ENCODE results near the gene VPS11. TPM values are rescaled to one million over a fixed set of nuclear protein-coding genes. Genes with fewer than 3 reads are reported as not detected.

The VPS11 gene
- polyA plus RNA-seq, 3 donors, result 28.6 to 56.6 (median 43.3) TPM

DNA sequence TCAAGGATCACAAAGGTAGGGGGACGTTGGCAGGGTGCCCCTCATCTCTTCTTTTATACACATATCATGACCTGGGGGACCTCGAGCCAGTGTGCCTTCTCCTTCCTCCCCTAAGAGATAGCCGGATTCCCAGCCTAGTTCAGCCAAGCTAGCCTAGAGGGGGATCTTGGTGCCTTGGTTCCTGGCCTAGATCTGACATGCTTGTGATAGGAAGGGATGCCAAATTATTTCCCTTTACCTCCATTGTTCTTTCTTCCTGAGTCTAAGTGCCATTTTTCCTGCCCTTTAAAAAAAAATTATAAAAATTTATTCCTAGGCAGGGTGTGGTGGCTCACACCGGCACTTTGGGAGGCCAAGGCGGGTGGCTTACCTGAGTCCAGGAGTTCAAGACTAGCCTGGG lies 46.7 kb downstream of the VPS11 start:
- H3K27me3 Mint-ChIP-seq (ENCODE audit: low read depth in 3 of 3), result no peaks in the 10 kb centered on the region

DNA sequence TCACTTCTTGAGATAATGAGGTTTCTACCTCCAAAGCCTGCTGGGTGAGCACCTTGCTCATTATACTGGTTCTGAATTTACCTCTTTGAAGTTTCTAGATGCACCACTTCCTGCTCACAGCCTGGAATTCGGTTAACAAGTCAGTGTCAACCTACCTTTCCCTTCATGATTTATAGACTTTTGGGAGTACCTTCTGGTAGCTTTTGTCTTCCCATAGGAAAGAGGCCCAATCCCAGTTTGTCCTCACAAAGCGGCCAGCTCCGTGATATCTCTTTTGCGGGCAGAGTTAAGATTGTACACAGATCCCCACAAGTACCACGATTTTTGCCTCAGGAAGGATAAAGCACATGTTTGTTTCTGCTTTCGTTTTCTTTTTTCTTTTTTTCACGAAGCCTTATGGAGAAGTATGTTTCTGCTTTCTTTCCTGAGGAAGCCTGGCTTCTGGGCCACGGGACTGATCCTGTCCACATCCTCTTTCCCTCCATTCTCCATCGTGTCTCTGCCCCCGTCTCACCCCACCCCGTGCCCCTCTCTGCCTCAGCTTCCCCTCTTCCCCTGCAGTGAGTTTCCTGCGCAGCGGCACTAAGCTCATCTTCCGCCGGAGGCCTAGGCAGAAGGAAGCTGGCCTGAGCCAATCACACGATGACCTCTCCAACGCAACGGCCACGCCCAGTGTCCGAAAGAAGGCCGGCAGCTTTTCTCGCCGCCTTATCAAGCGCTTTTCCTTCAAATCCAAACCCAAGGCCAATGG lies 48.0 kb downstream of the VPS11 start:
- H3K9me3 Mint-ChIP-seq, result no peaks in the 10 kb centered on the region
- H3K4me2 ChIP-seq (replicated peaks; ENCODE audit: extremely low read depth, low read length, poor library complexity, severe bottlenecking), result peak overlapping the region; percentile 80
- H3K36me3 ChIP-seq (replicated peaks in 1 of 2; ENCODE audit: control insufficient read depth in 1 of 2, insufficient read depth in 2 of 2, low read length in 2 of 2), result peaks cover 46 to 66% of the 10 kb centered on the region in 2 donors
- no peak for TF ChIP-seq CTCF (IDR thresholded peaks at IDR 0.05)
- H4K20me1 ChIP-seq (ENCODE audit: insufficient read depth, low read length), result peaks cover 16% of the 10 kb centered on the region
- intact Hi-C loops (cut with micrococcal nuclease), result no loop called here
- H3K27ac Mint-ChIP-seq, result peak overlapping the region; percentile 95 to 99 (median 98)
- DNase-seq, result peak; percentile 80 to 90 (median 89)
- H3K27me3 Mint-ChIP-seq (ENCODE audit: low read depth in 3 of 3), result peaks cover 0 to under 1% (median 0%) of the 10 kb centered on the region in 3 donors
- H3K27ac ChIP-seq (ENCODE audit: low read depth in 1 of 2, low read length in 2 of 2), result peak overlapping the region; percentile 83 to 94
- peak overlapping the region; percentile 37 to 77 (median 64) for H3K4me3 ChIP-seq (replicated peaks in 1 of 3; ENCODE audit: low read depth in 2 of 3, low read length in 3 of 3)
- H3K9me3 ChIP-seq (replicated peaks in 1 of 2; ENCODE audit: control insufficient read depth in 1 of 2, insufficient read depth in 1 of 2, low read length in 2 of 2), result no peaks in the 10 kb centered on the region
- H3K27me3 ChIP-seq (ENCODE audit: control insufficient read depth in 2 of 2, insufficient read depth in 2 of 2, low read length in 2 of 2), result no peaks in the 10 kb centered on the region
- peak overlapping the region; percentile 93 to 96 for H3K4me3 Mint-ChIP-seq
- H3K4me1 Mint-ChIP-seq, result peaks cover 44% of the 10 kb centered on the region
- peak overlapping the region; percentile 54 for H3K9ac ChIP-seq (ENCODE audit: insufficient read depth, low read length, poor library complexity, severe bottlenecking)
- H2AFZ ChIP-seq (ENCODE audit: insufficient read depth, low read depth, low read length, poor library complexity, severe bottlenecking), result peak overlapping the region; percentile 81
- H3K79me2 ChIP-seq (ENCODE audit: insufficient read depth, low read length), result peaks cover 36% of the 10 kb centered on the region
- WGBS (ENCODE audit: insufficient coverage), result 9% methylated on average over 19 of the region's 24 CpGs
- peaks cover 54 to 70% of the 10 kb centered on the region in 2 donors for H3K36me3 Mint-ChIP-seq
- peaks cover 38 to 44% of the 10 kb centered on the region in 2 donors for H3K4me1 ChIP-seq (ENCODE audit: control insufficient read depth in 1 of 2, insufficient read depth in 2 of 2, low read length in 2 of 2)

More for the DNA sequence above, 46.7 kb downstream of the VPS11 start:
- Histone ChIP-seq H3K36me3 (replicated peaks in 1 of 2; ENCODE audit: control insufficient read depth in 1 of 2, insufficient read depth in 2 of 2, low read length in 2 of 2) (peaks cover 57 to 79% of the 10 kb centered on the region in 2 donors), H3K27ac (ENCODE audit: low read depth in 1 of 2, low read length in 2 of 2) (peak overlapping the region; percentile 83 to 94), H3K79me2 (ENCODE audit: insufficient read depth, low read length) (peaks cover 50% of the 10 kb centered on the region), H2AFZ (ENCODE audit: insufficient read depth, low read depth, low read length, poor library complexity, severe bottlenecking) (no peak overlapping the region), H3K9me3 (replicated peaks in 1 of 2; ENCODE audit: control insufficient read depth in 1 of 2, insufficient read depth in 1 of 2, low read length in 2 of 2) (no peaks in the 10 kb centered on the region), H3K9ac (ENCODE audit: insufficient read depth, low read length, poor library complexity, severe bottlenecking) (no peak overlapping the region), H3K4me2 (replicated peaks; ENCODE audit: extremely low read depth, low read length, poor library complexity, severe bottlenecking) (no peak overlapping the region), H3K4me1 (ENCODE audit: control insufficient read depth in 1 of 2, insufficient read depth in 2 of 2, low read length in 2 of 2) (peaks cover 44 to 55% of the 10 kb centered on the region in 2 donors), H3K27me3 (ENCODE audit: control insufficient read depth in 2 of 2, insufficient read depth in 2 of 2, low read length in 2 of 2) (no peaks in the 10 kb centered on the region), H3K4me3 (replicated peaks in 1 of 3; ENCODE audit: low read depth in 2 of 3, low read length in 3 of 3) (no peak overlapping the region), H4K20me1 (ENCODE audit: insufficient read depth, low read length) (peaks cover 30% of the 10 kb centered on the region)
- H3K9me3 Mint-ChIP-seq, result no peaks in the 10 kb centered on the region
- no peak for TF ChIP-seq CTCF (IDR thresholded peaks at IDR 0.05)
- no peak overlapping the region for H3K4me3 Mint-ChIP-seq
- H3K27ac Mint-ChIP-seq, result peak overlapping the region; percentile 8 to 98 (median 73)
- no CpG with 5 or more reads among the region's 5 CpGs for WGBS (ENCODE audit: insufficient coverage)
- intact Hi-C loops (cut with micrococcal nuclease), result no loop called here
- H3K4me1 Mint-ChIP-seq, result peaks cover 52% of the 10 kb centered on the region
- H3K36me3 Mint-ChIP-seq, result peaks cover 66 to 82% of the 10 kb centered on the region in 2 donors
- DNase-seq, result no peak

Measured in CD14-positive monocyte (primary cell).